ENCODE measurements around the gene CBX2. TPM values are rescaled to one million over a fixed set of nuclear protein-coding genes. Genes with fewer than 3 reads are reported as not detected.

Gene CBX2
- total RNA-seq, 1 donor from 2014 or later = 7.6 TPM

DNA sequence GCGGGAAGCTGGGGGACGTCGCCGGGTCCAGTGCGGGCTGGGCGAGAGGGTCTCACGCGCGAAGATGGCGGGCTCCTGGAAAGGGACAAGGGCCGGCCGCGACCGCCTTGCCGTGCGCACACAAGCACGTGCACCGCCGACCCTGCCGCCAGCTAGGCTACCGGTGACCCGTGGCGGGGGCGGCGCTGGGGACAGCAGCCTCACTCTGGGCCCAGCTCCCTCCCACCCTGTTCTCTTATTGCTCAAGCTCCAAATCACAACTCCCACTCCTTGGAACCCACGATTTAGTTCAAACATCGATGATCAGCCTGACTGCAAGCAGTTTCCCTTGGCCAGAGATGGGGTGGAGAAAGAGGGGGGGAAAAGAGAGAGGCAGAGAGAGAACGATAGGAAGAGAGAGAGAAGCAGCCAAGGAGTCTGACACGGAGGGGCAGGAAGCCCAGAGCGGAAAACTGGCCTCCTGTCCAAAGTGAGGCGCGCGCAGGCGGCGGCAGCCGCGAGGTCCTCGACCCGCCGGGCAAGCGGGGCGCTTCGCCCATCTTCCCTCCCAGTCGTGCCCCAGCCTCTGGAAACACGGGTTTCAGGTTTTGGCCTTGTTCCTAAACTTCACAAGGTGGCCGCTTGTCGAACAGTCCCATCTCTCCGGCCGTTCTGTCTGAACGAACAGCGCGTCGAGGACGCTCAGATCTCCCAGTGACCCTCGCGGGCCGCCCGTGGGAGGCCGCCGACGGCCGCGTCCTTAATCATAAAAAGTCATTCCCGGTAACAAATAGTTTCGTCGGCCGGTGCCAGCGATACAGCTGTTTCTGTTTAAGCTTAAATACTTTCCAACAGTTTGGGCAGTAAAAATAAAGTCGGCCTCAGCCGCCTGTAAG, 20.6 kb downstream of the CBX2 start:
- intact Hi-C loops (cut with micrococcal nuclease) = loop anchor here (5.0 kb wide), 2 partner anchors 199 to 1714 kb away; partner anchors contain the start of gene ACTG1

DNA sequence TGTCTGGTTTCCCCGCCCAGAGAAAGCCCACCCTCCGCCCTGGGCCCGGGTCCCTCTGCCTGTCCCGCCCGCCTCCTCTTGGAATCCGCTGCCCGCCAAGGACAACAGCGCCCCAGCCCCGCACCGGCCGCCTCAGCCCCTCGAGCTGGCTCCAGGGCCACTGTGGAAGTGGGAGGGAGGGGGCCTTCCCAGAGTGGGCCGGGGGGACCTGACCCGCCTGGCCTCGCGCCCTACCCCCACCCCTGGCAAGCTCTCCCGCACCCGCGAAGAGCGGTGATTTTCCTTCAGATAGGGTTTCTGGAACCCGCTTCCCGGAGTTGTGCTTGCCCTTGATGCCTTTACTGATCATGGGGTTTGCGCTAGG, 21.2 kb downstream of the CBX2 start:
- intact Hi-C loops (cut with micrococcal nuclease) = loop anchor here (5.0 kb wide), 2 partner anchors 198 to 1713 kb away; partner anchors contain the start of gene ACTG1

GRCh38 chr17:79799538-79800324, 21.8 kb downstream of the CBX2 start:
- intact Hi-C loops (cut with micrococcal nuclease) = loop anchor here (5.0 kb wide), 2 partner anchors 198 to 1713 kb away; partner anchors contain the start of gene ACTG1

DNA sequence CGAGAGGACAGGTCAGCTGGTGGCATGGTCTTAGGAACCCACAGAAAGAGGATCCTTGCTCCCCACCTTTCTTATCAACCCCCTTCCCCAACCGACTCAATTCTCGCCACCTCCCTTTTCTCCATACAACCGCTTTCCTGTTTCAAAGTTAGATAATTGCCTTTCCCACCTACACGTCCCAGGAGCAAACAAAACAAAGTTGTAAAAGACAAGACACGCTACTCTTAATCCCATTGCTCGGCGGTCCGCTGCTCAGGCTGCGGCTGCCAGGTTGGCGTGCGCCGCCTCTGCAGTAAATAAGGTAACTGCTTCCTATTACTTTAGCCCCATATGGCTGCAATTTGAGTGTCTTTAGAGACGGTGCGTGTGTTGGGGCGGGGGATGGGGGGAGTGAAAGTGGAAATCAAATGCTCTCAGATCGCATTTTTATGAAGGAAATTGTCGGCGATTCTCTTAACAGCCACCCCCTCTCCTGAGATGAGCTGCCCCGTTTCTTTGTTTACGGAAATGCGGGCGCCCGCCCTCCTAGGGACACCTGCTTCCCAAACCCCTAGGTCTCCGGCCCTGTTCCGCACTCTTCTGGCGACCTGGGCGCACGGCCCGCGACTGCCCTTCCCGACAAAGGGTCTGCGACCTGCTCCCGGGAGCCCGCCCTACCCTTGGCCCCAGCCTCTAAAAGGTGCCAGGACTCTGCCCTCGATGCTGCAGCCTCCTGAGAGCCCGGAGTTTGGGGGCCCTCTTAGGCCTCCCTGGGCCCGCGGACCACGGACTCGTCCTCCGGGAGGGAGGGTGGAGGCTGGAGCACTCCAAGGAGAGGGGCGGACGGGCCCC, 22.6 kb downstream of the CBX2 start:
- intact Hi-C loops (cut with micrococcal nuclease) = no loop called here

- intact Hi-C loops (cut with micrococcal nuclease) = no loop called here
Measured at GRCh38 chr17:79801156-79802038, 23.4 kb downstream of the CBX2 start.

- intact Hi-C loops (cut with micrococcal nuclease) = no loop called here
Measured at GRCh38 chr17:79802039-79802735, 24.2 kb downstream of the CBX2 start.

DNA sequence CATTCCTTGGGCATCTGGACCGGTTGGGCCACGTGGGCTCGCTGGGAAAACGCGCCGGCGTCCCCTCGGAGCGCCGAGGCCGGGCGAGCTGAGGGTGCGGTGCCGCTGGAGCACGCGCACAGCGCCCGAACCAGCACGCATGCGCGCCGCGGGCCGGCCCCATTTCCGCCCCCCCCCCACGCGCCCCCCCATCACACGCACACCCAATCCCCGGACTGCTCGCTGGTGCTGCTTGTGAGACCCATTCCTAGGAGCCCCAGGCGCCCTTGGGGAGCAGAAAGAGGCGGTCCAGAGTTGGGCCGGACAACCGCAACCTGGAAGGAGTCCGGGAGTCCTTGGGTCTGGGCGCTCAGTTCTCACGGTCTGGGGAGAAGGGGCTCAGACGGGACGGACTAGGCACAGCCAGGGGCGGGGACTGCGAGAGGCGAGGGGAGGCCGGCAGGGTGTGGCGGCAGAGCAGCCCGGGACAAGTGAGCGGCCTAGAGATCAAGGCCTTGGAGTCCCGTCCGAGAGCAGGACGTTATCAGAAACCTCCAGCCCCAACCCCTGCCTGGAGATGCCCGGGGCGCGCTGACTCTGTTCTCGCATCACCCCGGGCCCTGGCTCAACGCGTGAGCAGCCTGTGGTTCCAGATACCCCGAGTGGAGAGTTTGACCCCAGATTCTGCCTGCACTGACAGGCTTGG, 24.9 kb downstream of the CBX2 start:
- intact Hi-C loops (cut with micrococcal nuclease) = no loop called here

- intact Hi-C loops (cut with micrococcal nuclease) = no loop called here
Measured at GRCh38 chr17:79803421-79803996, 25.6 kb downstream of the CBX2 start.

- intact Hi-C loops (cut with micrococcal nuclease) = no loop called here
Measured at GRCh38 chr17:79803997-79804855, 26.3 kb downstream of the CBX2 start.

- intact Hi-C loops (cut with micrococcal nuclease) = no loop called here
Measured at GRCh38 chr17:79804856-79805696, 27.1 kb downstream of the CBX2 start.

DNA sequence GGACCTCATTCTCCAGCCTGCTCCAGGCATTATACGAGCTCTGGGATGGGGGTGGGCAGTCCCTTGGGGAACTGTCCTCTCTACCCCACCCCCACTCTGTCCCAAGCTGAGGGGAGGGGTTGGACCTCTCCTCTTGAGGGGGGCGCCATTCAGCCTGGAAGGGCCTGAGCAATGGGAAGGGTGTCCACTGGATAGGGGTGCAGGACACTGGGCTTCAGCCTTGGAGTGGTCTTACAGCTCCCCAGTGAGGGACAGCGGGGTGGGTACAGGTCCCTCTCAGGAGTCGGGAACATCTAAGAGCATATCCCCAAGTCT, 28.5 kb downstream of the CBX2 start:
- intact Hi-C loops (cut with micrococcal nuclease) = no loop called here

- intact Hi-C loops (cut with micrococcal nuclease) = no loop called here
Measured at GRCh38 chr17:79806863-79807720, 29.1 kb downstream of the CBX2 start.

DNA sequence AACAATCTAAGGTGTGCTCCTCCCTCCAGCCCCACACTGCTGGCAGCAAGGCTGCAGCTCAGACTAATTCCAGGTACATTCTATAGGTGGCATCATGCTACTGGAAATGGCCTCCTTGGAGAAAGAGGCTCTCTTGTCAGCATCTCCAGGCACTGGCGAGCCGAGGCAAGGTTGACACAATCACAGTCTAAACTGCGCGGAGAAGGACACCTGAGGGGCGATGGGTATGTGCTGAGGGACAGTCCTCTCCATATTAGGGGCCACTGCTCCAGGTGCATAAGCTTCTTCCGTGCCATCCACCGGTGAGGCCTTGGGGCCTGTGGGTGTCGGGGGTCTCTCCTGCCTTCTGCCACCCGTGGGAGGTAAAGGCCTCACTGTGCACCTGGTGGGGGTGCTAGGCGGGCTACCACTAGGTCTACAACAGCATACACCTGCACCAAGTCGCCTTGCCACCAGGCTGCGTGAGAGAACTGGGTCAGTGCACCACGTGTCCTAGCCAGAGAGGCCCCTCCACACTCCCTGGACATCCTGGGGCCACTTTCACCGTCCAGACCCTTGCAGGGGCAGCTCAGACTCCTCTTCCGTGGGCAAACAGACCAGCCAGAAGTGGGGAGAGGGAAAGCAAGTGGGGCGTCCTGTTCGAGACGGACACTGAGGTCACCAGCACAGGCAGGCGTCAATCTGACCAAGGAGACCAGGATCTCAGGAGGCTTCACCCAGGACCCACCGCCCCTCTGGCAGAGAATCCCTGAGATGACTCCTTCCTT, 31.0 kb downstream of the CBX2 start:
- intact Hi-C loops (cut with micrococcal nuclease) = loop anchor here (1.0 kb wide), 1 partner anchor 107 kb away; no protein-coding TSS in a partner anchor

GRCh38 chr17:79809530-79810129, 31.7 kb downstream of the CBX2 start:
- intact Hi-C loops (cut with micrococcal nuclease) = loop anchor here (1.0 to 2.0 kb wide), 3 partner anchors 13 to 227 kb away; partner anchors contain the start of genes CBX4, CBX8 and CCDC40
